Posterior cingulate gyrus (tissue), 11 donors: ENCODE data around the gene DSPP.

Source experiments
- DNase-seq, 10 donors: peaks; one replicate each; pipeline versions ENCODE4 v3.0.0 to v3.0.0-alpha.2; 2020 to 2021; ENCODE audit warnings: mixed read lengths in 3 of 10
- intact Hi-C: fragments of 100-400 bp; cut with DNase I; formaldehyde crosslinking; loops from one replicate; pipeline ENCODE4 v1.15.1; 2023

Gene DSPP

GRCh38 chr4:87624698-87625097 lies 16.4 kb downstream of the DSPP start:
- intact Hi-C loops, result no loop called here
- DNase-seq, result no peak

GRCh38 chr4:87631668-87632067 lies 23.3 kb downstream of the DSPP start:
- intact Hi-C loops, result no loop called here
- DNase-seq, result no peak

DNA sequence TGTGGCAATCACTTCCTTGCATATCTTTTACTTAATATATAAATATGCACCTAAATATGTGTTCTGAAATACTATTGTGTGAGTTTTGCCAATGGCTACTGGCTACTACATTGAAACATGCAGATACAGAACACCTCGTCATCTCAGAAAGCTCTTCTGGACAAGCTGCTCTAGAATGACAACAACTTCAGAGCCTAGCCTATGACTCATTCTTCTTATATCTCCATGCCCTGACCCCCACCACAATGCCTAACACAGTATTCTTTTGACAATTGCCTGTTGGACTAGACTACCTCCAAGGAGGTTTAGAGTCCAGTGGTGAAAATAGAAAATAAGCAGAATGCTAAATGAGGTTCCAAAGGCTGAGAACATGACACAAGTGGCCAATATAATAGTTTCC lies 24.1 kb downstream of the DSPP start:
- intact Hi-C loops, result no loop called here
- no peak for DNase-seq

DNA sequence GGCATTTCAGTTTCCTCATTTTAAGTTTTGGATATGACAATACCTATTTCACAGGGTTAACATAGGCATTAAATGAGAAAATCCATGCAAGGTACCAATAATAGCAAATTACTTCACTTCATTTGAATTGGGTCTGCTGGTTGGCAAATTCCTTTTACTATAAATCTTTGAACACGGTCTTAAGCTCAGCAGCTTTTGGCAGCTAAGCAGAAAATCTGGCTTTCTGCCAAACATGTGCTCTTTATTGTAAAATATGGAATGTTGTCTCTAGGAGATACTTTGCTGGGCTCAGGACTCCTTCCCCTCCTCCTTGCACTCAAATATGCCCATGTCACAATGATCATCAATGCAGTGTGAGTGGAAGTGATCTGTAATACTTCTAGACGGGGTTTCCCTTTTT lies 24.9 kb downstream of the DSPP start:
- intact Hi-C loops, result no loop called here
- DNase-seq, result no peak

- intact Hi-C loops, result no loop called here
- no peak for DNase-seq
Observed at GRCh38 chr4:87644286-87644685, 36.0 kb downstream of the DSPP start.

GRCh38 chr4:87649980-87650379 lies 41.7 kb downstream of the DSPP start, which contains the start of gene DMP1:
DMP1 (plus strand) TSS chr4:87650280; CDS start chr4:87656493, 6,213 bp downstream.
- intact Hi-C loops, result no loop called here

DNA sequence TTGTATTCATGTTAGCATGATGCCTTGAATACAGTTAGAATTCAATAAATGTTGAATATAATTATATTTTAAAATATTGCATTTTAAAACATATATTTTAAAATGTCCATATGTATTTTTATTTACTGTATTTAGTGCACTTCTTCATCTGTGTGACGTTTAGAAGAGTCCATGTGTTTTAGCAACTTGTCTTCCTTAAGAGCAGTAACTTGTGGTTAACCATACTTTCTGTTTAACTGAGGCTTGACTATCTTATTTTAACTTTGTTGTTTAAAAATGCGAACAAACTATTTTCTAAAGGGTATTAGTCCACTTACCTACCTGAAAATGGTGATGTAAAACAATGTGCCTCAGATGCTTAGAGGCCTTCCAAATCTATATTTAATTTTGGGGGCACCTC lies 42.6 kb downstream of the DSPP start:
- DNase-seq, result no peak

More at GRCh38 chr4:87649980-87650379, 41.7 kb downstream of the DSPP start, which contains the start of gene DMP1:
- DNase-seq, result no peak

GRCh38 chr4:87651941-87652340 lies 43.6 kb downstream of the DSPP start:
- DNase-seq, result no peak
- intact Hi-C loops, result no loop called here

More for the DNA sequence above, 42.6 kb downstream of the DSPP start:
- intact Hi-C loops, result no loop called here

- intact Hi-C loops, result no loop called here
- DNase-seq, result no peak
Observed at GRCh38 chr4:87654487-87655044, 46.2 kb downstream of the DSPP start.

DNA sequence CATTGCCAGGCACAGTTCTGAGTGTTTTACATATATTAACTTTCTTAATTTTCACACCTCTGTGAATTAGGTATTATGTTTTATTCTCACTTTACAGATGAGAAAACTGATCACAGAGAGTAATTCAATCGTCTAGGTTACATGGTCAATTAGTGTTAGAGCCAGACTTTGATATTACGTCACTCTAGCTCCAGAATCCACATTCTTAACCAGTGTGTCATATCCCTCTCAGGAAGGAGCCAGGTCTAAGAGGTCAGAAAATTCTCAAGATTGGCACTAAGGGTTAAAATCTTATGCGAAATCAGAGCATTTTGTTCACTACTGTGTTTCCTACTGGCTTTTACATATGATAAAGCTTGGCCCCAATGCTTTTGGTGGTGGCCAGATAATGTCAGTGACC lies 49.2 kb downstream of the DSPP start:
- intact Hi-C loops, result no loop called here
- no peak for DNase-seq

DNA sequence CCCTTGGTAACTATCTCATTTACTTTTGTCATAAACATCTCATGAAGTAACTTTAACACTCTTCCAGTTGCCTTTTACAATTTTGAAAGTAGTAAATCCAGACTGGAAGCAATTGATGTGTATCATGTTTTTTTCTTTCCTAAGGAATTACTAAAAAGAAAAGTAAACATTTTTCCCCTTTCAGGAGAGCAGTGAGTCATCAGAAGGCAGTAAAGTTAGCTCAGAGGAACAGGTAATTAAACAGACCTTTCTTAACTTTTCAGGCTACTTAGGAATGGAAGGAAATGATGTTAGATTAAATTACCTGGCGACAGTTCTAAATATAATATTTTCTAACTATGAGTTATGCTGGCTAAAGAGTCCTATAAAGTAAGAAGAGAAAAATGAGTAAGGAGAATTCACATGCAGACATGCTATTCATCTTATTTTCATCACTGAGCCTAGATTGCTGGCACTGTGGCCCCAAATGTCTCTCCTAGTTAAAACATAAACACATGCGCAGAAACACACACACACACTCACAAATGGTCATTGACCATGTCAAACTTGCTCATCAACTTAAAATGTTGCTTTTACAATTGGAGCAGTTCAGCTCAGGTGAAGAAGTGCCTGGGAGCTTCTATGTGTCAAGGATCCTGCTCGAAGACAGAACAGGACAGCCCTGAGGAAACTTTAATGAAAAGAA lies 51.1 kb downstream of the DSPP start:
- intact Hi-C loops, result no loop called here

GRCh38 chr4:87662871-87663270 lies 54.5 kb downstream of the DSPP start:
- intact Hi-C loops, result no loop called here
- no peak for DNase-seq

More for the DNA sequence above, 51.1 kb downstream of the DSPP start:
- no peak for DNase-seq
